Hepatocyte (in vitro differentiated cells): ENCODE results near the gene AP4E1.

Experiments used
- EZH2 ChIP-seq: fragments of 200-600 bp; sonication (generic); IDR thresholded peaks from 2 replicates; pipeline ENCODE4 v1.6.1; 2016; ENCODE audit warnings: antibody characterized with exemption, mild to moderate bottlenecking, borderline replicate concordance
- EZH2phosphoT487 ChIP-seq: fragments of 200-600 bp; sonication (generic); IDR thresholded peaks from one replicate; pipeline ENCODE4 v1.6.1; 2018; ENCODE audit warnings: antibody characterized with exemption, mild to moderate bottlenecking, low read depth, moderate library complexity; ENCODE audit not compliant: unreplicated experiment, severe bottlenecking
- TF ChIP-seq, protein P1 (sequence below): fragments of 200-600 bp; sonication (generic); IDR thresholded peaks from 2 replicates; pipeline ENCODE4 v1.5.1; 2016; ENCODE audit warnings: antibody characterized with exemption, mild to moderate bottlenecking; ENCODE audit not compliant: poor library complexity

DNA sequence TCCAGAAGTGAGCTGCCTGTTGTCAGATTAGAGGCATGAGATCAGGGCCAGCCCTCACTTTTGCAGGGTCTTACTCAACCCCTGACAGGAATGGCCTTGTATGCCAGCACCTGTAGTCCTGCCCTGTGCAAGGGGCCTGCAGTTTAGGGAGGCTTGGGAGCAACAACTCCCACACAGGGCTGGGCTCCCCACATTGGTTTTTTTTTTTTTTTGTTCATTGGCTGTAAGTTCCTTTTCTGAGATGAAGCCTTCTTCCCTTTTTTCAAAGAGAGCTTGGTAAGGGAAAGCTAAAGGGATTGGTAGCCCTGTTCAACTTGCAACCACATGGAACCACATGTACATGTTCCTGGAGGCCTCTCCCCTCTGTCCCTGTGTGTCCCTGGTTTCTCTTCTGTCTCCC is 139.8 kb downstream of the AP4E1 start:
- TF ChIP-seq, protein P1, sequence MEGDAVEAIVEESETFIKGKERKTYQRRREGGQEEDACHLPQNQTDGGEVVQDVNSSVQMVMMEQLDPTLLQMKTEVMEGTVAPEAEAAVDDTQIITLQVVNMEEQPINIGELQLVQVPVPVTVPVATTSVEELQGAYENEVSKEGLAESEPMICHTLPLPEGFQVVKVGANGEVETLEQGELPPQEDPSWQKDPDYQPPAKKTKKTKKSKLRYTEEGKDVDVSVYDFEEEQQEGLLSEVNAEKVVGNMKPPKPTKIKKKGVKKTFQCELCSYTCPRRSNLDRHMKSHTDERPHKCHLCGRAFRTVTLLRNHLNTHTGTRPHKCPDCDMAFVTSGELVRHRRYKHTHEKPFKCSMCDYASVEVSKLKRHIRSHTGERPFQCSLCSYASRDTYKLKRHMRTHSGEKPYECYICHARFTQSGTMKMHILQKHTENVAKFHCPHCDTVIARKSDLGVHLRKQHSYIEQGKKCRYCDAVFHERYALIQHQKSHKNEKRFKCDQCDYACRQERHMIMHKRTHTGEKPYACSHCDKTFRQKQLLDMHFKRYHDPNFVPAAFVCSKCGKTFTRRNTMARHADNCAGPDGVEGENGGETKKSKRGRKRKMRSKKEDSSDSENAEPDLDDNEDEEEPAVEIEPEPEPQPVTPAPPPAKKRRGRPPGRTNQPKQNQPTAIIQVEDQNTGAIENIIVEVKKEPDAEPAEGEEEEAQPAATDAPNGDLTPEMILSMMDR = no peak
- TF ChIP-seq EZH2 = no peak
- TF ChIP-seq EZH2phosphoT487 = no peak
